ENCODE measurements around the gene SMG6. TPM values are rescaled to one million over a fixed set of nuclear protein-coding genes. Genes with fewer than 3 reads are reported as not detected.

The SMG6 gene
- total and polyA plus RNA-seq, 2 of the 13 experiments (the other 11 are each of a cell fraction or from before 2014, with no cell fraction given), result 4.6 to 14.6 TPM

DNA sequence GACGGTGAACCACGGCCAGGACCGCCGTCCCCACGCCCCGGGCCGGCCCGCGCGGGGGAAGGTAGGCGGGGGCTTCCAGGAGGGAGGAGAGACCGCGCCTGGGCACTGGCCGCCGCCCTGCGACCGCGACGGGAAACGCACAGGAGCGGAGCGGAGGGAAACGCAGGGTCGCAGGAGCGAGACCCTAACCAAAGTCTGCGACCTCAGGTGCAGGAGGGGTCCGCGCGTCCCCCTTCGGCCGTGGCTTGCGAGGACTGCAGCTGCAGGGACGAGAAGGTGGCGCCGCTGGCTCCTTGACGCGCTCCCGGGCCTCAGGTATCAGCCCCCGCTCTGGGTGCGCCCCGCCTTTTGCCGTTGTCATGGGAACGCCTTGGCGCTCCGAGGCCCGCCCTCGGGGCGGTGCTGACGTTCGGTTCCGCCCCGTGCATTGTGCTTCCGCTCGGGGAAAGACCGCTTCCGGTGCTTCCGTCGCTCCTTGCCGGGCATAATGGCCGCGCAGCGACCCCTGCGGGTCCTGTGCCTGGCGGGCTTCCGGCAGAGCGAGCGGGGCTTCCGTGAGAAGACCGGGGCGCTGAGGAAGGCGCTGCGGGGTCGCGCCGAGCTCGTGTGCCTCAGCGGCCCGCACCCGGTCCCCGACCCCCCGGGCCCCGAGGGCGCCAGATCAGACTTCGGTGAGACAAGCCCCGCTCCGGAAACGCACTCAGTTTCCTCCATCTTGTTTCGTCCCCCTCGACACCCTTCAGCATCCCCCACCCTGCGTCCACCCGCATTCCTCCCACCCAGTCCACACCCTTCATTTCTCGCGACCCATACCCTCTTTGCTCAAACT lies 261.8 kb downstream of the SMG6 start, which contains the start of gene OVCA2 (continued):
- TF ChIP-seq ZNF816 (CRISPR knock-in tag; IDR thresholded peaks at IDR 0.05; ENCODE audit: borderline replicate concordance), result no peak
- TF ChIP-seq ZNF790 (CRISPR knock-in tag; IDR thresholded peaks at IDR 0.05; ENCODE audit: borderline replicate concordance), result no peak
- TF ChIP-seq, protein P1, sequence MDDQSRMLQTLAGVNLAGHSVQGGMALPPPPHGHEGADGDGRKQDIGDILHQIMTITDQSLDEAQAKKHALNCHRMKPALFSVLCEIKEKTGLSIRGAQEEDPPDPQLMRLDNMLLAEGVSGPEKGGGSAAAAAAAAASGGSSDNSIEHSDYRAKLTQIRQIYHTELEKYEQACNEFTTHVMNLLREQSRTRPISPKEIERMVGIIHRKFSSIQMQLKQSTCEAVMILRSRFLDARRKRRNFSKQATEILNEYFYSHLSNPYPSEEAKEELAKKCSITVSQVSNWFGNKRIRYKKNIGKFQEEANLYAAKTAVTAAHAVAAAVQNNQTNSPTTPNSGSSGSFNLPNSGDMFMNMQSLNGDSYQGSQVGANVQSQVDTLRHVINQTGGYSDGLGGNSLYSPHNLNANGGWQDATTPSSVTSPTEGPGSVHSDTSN (CRISPR knock-in tag; IDR thresholded peaks at IDR 0.05; ENCODE audit: borderline replicate concordance), result no peak
- no peak for TF ChIP-seq SIN3B (IDR thresholded peaks at IDR 0.05; ENCODE audit: low read length)
- TF ChIP-seq ZNF101 (CRISPR knock-in tag; IDR thresholded peaks at IDR 0.05; ENCODE audit: borderline replicate concordance, low read depth), result no peak
- TF ChIP-seq, protein P2, sequence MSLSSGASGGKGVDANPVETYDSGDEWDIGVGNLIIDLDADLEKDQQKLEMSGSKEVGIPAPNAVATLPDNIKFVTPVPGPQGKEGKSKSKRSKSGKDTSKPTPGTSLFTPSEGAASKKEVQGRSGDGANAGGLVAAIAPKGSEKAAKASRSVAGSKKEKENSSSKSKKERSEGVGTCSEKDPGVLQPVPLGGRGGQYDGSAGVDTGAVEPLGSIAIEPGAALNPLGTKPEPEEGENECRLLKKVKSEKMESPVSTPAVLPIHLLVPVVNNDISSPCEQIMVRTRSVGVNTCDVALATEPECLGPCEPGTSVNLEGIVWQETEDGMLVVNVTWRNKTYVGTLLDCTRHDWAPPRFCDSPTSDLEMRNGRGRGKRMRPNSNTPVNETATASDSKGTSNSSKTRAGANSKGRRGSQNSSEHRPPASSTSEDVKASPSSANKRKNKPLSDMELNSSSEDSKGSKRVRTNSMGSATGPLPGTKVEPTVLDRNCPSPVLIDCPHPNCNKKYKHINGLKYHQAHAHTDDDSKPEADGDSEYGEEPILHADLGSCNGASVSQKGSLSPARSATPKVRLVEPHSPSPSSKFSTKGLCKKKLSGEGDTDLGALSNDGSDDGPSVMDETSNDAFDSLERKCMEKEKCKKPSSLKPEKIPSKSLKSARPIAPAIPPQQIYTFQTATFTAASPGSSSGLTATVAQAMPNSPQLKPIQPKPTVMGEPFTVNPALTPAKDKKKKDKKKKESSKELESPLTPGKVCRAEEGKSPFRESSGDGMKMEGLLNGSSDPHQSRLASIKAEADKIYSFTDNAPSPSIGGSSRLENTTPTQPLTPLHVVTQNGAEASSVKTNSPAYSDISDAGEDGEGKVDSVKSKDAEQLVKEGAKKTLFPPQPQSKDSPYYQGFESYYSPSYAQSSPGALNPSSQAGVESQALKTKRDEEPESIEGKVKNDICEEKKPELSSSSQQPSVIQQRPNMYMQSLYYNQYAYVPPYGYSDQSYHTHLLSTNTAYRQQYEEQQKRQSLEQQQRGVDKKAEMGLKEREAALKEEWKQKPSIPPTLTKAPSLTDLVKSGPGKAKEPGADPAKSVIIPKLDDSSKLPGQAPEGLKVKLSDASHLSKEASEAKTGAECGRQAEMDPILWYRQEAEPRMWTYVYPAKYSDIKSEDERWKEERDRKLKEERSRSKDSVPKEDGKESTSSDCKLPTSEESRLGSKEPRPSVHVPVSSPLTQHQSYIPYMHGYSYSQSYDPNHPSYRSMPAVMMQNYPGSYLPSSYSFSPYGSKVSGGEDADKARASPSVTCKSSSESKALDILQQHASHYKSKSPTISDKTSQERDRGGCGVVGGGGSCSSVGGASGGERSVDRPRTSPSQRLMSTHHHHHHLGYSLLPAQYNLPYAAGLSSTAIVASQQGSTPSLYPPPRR (CRISPR knock-in tag; IDR thresholded peaks at IDR 0.05; ENCODE audit: borderline replicate concordance), result peak; percentile 42; the same call in 1 of the 2 replicates
- TF ChIP-seq AHR (CRISPR knock-in tag; IDR thresholded peaks at IDR 0.05), result peak; percentile 59; the same call in 1 of the 2 replicates
- TF ChIP-seq, protein P3, sequence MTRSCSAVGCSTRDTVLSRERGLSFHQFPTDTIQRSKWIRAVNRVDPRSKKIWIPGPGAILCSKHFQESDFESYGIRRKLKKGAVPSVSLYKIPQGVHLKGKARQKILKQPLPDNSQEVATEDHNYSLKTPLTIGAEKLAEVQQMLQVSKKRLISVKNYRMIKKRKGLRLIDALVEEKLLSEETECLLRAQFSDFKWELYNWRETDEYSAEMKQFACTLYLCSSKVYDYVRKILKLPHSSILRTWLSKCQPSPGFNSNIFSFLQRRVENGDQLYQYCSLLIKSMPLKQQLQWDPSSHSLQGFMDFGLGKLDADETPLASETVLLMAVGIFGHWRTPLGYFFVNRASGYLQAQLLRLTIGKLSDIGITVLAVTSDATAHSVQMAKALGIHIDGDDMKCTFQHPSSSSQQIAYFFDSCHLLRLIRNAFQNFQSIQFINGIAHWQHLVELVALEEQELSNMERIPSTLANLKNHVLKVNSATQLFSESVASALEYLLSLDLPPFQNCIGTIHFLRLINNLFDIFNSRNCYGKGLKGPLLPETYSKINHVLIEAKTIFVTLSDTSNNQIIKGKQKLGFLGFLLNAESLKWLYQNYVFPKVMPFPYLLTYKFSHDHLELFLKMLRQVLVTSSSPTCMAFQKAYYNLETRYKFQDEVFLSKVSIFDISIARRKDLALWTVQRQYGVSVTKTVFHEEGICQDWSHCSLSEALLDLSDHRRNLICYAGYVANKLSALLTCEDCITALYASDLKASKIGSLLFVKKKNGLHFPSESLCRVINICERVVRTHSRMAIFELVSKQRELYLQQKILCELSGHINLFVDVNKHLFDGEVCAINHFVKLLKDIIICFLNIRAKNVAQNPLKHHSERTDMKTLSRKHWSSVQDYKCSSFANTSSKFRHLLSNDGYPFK (CRISPR knock-in tag; IDR thresholded peaks at IDR 0.05; ENCODE audit: borderline replicate concordance), result peak; percentile 86
- TF ChIP-seq, protein P4, sequence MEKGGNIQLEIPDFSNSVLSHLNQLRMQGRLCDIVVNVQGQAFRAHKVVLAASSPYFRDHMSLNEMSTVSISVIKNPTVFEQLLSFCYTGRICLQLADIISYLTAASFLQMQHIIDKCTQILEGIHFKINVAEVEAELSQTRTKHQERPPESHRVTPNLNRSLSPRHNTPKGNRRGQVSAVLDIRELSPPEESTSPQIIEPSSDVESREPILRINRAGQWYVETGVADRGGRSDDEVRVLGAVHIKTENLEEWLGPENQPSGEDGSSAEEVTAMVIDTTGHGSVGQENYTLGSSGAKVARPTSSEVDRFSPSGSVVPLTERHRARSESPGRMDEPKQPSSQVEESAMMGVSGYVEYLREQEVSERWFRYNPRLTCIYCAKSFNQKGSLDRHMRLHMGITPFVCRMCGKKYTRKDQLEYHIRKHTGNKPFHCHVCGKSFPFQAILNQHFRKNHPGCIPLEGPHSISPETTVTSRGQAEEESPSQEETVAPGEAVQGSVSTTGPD (CRISPR knock-in tag; IDR thresholded peaks at IDR 0.05), result no peak
- TF ChIP-seq, protein P5, sequence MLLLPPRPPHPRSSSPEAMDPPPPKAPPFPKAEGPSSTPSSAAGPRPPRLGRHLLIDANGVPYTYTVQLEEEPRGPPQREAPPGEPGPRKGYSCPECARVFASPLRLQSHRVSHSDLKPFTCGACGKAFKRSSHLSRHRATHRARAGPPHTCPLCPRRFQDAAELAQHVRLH (CRISPR knock-in tag; IDR thresholded peaks at IDR 0.05; ENCODE audit: borderline replicate concordance, low read depth), result peak; percentile 73; the same call in 1 of the 2 replicates
- peak; percentile 92 for TF ChIP-seq GATAD1 (CRISPR knock-in tag; IDR thresholded peaks at IDR 0.05)
- TF ChIP-seq ZNF577 (CRISPR knock-in tag; IDR thresholded peaks at IDR 0.05; ENCODE audit: borderline replicate concordance, low read depth), result no peak
- TF ChIP-seq REPIN1 (CRISPR knock-in tag; IDR thresholded peaks at IDR 0.05; ENCODE audit: borderline replicate concordance, low read depth), result no peak; the same call in 1 of the 2 replicates

Data from HepG2 (cell line).